Stimulated activated naive CD4-positive, alpha-beta T cell (primary cell): ENCODE data around the gene FAM240A.

Experiments
- DNase-seq, 6 experiments: peaks; one replicate each; lab custom pipeline; 2025; lab: John Stamatoyannopoulos, UW

FAM240A gene

DNA sequence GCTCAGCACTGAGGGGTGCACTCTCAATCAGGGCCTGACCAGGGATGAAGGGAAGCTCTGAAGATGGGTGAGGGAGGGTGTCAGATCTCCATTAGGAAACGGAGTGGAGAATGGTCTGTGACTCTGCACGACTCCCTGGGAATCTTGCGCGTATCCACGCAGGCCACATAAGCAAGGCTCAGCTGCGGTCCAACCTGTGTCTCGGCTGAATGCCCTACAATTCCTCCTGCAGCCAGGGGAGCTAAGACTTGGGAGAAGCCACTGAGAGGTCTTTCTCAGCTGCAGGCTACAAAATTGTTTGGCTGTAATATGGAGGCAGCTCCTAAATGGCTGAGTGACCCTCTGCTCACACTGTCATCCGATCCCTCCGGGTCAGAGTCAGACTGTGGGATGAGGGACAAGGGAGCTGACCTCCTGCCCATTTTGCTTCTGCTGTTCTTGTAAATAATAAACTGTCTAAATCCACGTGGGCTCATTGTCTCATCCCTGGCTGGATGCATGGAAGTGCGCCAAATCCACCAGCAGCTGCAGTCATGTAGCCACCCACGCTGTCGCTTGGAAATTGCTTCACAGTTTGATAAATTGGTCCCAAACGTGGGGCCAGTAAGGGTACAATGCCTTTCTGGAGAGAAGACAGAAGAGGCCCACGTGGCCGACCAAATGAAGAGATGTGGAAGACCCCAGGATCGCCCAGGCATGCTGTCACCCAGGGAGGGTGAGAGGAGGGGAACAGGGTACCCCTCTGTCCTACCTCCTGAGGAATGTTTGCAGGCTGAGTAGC lies 50.6 kb downstream of the FAM240A start:
- no peak for DNase-seq

DNA sequence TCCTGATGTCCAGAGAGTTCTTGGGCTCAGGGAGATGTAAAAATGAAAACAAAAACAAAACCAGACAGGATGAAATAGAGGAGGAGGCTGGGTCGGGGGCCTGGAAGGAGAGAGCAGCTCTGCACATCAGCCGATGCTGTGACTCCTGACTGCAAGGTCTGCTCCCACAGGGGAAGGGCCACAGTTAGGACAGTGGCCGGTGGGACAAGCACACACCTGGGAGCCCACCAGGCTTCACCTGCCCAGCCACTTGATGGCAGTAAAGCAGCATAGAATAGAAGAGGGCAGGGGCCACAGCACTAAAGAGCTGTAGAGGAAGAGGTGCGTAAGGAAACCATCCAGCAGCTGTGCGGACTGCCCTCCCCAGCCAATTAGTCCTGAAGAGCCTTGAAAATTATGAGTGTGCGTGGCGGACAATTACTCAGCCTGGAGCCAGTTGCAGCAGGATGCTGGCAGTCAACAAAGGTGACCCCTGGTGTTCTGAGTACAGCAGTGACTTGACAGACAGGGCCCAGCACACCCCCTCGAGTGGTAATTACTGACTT lies 51.3 kb downstream of the FAM240A start:
- DNase-seq: peak in 3 of 6 experiments; percentile 7 to 17 (median 11)

DNA sequence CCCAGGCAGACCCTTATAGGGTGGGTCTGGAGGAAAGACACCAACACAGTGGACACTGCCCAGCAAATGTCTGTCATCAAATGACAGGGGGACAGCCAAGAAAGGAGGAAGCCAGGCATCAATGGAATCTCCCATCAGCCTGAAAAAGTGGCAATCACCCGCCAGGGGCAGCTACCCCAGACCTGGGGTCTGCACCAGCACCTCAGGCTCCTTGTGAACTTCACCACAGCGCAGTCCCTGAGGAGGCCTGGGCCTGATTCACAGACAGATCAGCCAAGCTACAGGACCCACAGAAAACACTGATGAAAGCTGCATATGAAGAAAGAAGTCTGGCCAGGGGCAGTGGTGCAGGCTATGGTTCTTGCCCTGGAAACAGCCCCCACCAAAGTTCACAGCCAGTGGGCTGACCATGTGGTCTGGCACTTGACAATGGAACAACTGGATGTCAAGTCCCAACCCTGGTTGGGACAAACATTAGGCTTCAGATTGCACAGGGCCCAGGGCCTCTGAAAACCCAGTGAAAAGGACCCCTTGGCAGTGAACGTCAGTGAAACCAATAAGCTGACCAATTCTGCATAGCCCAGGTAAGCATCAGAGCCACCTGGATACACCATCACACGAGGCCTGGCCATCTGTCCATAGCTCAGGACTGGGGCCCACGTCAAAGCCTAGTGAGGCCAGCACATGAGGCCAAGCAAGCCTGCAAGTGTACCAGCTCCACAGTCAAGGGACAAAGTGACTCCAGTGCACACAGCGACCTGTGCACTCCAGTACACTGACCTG lies 52.1 kb downstream of the FAM240A start:
- DNase-seq: no peak

DNA sequence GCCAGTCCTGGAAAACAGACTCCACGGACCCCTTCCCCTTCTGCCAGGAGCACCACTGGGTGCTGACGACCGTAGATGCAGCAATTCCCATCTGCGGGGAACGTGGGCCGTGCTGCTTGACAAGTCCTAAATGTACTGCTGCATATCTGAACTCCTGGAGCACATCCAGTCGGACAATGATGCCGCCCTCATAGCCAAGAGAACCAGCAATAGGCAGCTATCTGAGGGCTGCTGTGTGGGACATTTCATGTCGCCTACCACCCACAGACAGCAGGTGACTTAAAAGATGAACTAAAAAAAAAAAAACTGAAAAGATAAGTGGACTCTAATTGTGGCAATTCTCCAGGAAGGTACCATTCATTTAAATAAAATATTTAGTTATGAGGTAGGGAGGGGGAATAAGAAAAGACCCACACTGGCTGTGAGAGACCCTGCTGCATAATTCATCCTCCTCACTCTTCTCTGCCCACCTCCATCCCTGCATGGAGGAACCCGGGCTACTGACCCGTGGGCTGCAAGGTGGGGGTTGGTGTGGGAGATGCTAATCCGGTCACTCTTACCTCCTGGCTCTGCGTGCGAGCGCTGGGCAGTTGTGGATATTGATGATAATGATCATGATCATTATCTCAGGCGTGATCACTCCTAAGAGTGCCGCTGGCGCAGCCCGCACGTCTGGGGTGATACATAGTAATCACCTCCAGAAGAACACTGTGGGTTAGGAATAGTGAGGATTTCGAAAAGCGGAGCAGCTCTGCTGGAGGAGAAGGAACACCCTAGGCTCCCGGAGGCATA lies 52.8 kb downstream of the FAM240A start:
- DNase-seq: no peak

DNA sequence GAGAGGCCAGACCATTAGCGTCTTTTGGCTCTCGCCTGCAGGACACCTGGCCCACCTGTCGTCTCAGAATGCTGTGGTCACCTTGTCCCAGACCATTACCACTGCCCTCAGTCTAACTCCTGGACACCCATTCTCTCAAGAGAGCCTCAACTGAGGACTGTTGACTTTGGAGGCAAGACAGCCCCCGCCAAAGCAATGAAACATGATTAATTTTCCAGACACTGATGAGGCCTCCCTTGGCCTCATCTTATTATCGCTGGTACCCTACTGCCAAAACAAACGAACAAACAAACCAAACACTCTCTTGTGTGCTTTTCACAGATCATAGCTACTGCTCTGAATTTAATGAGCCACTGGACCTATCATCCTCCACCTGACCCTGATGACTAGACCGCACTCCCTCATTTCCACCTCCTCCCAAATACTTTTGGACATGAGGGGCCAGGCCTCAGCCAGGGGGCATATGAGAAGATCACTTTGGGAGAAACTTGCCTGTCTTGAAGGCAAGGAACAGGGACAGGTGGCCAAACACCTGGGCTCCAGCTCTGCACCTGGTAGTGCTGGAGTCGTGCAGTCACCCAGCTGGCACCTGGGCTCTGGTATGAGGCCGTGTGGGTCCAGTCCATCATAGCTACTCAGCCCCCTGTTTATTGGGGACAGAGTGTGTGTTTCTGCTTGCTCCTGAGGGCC lies 53.6 kb downstream of the FAM240A start:
- no peak for DNase-seq

DNA sequence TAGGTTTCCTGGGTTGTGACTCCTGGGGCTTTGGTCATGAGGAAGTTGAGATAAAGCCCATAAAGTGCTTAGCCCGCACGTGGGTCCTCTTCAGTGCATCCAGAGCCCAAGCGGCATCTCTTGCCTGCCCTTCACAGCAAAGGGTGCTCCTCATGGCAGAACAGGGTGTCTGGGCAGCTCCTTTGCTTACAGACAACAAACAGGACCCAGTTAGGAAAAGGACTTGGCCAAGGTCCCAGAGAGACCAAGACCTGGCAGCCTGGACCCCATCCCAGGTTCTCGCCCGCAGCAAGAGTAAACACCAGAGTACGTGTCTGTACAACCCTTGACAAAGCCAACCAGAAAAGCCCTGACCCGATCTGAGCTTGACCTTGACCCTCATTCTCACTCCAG lies 54.1 kb downstream of the FAM240A start:
- no peak for DNase-seq

DNA sequence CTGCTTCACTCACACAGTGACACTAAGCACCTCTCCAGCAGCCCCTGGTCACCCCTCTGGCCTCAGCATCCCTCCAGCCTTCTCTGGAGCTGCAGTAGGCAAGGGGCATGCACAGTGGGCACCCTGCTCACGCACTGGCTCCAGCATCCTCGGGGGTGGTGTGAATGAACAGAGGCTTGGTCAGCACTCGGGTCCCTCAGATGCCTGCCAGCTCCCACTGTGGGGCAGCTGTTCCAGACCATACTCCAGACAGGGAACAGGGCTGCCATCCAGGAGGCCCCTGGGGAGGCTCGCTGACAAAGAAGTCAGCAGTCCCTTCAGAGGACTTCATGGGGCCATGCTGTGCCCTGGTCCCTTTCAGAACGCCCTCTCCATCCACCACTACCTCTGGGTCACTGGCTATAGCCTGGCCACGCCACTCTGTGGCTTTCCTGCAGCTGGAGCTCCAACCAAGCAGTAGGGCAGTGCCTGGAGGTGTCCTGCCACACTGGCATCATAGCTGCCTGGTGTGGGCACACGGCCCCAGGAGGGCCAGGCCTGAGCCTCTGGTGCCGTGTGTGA lies 54.8 kb downstream of the FAM240A start:
- no peak for DNase-seq

DNA sequence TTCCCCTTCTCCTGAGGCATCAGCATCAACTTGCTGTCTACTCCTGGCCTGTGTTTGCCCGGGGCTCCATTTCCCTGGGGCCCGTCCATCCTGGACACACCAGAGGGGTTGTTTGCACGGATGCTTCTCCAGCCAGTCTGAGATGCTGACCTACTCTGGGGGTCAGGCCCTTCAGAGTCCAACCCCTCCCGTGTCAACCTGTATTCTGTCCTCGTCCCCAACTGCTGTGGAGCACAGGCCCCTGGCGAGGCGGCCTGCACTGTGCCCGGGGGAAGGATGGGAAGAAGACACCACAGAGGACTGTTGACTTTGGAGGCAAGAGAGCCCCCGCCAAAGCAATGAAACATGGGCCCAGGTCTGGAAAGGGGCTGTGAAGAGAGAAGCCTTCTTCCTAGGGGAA lies 55.3 kb downstream of the FAM240A start:
- DNase-seq: no peak

DNA sequence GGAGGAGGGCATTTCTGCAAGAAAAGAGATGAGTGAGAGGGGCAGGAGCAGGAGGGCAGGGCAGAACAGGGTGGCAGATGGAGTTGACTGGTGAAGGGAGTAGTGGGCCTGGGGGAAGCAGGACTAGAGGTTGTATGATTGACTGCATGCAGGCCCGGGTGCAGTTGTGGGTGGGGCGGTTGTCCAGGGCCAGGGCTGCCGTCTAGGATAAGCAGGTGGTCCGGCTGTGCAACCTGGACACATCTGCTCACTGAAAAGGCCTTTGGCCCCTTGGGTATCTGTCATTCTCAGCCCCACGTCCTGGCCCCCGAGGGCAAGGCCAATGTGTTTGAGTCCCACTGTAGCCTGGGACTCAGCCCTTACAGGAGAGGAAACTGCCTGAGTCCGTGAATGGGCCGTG lies 55.8 kb downstream of the FAM240A start:
- DNase-seq: no peak

DNA sequence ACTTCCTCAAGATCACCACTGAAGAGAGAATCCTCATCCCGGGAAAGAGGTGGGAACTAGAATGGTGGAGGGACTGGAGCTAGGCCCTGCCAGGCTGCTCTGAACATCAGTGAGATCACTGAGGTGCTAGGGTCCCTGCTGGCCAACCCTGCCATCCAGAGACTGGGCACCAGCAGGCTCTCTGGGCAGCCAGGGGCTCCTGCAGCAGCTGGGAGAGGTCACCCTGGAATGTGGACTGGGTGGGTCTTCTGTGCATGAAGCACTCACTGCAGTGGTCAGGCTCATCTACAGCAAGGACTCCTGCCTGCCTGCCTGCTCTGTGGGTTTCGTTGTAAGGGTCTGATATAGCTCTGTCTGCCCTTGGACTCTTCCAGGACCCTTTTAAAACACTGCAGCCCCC lies 56.3 kb downstream of the FAM240A start:
- DNase-seq: no peak

DNA sequence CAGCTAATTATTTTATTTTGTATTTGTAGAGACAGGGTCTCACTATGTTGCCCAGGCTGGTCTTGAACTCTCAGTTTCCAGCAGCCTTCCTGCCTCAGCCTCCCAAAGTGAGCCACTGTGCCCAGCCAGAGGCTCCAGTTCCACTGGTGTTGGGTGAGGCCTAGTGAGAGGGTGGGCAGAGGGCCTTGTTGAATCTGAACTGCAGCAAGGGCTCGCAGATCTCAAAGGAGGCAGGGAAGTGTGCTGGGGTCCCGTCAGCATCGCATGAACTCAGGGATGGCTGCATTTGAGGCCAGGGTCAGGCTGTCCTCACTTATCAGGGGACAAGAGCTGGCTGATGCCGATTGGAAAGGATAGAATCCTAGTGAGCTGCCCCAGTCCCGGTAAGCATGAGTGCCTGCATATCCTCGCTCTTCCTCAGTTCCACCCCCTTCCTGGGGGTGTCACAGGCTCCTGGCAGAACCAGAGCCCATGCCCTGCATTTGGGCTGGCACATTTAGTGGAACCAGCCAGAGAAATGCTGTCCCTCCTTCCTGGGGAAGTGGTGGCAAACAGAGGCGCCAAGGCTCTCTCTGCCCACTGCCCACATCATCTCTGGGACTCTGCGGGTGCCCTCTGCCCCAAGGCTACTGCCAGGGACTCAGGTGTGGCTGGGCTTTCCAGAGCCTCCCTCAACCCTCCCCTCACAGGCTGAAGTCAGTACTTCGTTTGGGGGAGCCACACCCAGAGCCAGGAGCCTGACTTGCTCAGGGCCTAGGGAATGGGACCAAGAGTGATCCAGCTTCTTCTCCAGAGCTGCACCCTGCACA lies 57.1 kb downstream of the FAM240A start:
- no peak for DNase-seq

DNA sequence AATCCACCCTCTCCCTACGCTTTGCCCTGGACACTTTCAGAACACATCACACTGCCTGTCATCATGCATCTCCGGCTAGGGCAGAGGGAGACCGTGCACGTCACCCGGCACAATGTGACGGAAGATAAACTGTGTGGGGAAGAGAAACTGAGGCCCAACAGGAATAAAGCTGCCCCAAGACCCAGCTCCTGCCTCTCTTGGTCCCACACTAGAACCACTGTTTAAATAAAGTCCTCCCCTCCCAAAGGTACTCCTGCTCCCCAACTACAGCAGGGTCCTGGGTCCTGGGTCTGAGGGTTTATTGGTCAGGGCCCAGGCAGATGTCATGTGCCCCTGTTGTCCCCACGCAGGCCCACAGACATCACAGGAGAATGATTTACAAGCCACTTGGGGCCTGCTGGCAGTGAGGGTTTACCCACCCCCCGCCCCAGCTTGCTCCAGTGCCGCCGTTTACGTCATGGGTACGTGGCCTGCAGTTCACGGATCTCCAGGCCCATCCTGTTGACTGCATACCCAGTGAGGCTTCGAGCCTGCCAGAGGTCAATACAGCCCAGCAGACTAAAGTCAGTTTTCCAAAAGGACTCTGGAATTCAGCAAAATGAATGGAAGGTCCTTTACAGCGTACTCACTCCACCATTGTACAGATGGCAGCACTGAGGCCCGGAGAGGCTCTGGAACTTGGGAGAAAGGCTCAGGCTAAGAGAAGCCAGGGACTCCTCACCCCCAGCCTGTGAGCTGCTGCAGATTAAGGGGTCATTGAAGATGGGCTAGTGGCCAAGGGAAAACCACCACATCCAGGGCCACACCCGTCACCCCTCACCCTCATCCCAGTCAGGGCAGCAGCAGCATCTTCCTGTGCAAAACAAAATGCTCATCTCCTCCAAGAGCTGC lies 57.9 kb downstream of the FAM240A start:
- no peak for DNase-seq

DNA sequence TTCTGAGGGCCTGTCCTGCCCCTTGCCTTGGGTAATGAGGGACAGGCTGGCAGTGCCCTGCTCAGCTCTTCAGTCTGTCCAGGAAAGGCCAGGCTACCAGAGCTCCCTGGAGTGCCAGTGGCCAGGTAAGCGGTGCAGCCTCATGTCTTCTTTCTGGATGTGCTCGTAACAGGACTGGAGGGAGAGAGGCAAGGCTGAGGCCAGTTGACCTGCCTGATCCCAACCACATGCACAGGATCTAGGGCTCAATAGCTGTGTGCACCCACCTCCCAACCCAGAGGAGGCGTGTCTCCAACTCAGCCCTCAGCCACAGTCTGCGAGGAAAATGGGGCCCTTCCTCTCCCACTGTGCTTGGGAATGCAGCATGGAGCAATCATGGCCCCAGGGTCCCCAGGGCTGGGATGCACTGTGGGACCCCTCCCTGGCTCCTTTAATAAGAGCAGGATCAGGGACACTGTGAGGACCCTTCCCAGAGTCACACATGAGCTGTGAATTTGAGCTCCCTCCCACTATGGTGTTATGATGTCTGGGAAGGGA lies 58.6 kb downstream of the FAM240A start:
- DNase-seq: no peak

DNA sequence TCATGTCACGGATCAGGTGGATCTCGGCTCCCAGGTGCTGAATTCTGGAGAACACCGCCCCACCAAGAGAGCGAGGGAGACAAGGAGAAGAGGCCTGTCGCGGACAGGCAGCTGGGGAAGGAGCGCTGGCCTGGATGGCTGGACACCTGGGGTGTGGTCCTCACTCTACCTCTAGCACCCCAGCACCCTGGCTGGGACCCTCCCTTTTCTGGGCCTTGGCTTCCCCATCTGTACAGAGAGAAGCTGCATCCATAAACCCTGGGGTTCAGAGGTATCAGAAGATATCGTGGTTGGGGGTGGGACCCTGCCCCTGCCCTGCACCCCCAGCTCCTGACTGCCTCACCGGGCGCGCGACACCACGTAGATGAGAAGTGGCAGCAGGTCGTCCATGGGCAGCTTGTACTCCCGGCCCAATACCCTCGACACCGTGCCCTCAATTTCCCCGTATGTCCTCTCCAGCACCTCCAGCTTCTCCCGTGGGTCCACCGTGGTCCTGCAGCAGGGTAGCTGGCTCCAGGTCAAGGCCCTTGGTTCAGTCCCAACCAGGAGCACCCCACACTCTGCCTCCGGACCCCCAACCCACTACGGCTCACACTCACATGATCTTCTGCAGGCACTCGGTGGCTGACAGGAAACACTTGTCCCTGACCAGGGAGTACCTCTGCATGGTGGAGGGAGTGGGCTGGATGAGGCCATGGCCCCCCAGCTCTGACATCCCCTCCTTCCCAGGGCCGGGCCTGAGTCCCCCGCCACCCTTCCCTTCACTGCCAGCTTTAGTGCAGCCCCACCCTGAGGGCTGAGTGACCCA lies 59.4 kb downstream of the FAM240A start:
- no peak for DNase-seq

DNA sequence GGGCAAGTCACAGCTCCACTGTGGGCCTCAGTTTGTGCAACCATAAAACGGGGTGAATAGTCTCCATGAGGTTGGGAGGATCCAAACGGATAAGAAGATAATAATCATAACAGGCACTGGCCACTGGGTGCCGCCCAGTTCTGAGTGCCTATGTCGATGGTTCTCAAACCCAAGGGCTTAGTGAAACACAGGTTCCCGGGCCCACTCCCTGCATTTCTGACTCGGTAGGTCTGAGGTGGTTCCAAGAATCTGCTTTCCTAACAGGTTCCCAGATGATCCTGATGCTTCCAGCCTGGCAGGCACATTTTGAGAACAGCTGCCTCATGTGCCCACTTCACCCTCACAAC lies 60.0 kb downstream of the FAM240A start:
- DNase-seq: no peak

DNA sequence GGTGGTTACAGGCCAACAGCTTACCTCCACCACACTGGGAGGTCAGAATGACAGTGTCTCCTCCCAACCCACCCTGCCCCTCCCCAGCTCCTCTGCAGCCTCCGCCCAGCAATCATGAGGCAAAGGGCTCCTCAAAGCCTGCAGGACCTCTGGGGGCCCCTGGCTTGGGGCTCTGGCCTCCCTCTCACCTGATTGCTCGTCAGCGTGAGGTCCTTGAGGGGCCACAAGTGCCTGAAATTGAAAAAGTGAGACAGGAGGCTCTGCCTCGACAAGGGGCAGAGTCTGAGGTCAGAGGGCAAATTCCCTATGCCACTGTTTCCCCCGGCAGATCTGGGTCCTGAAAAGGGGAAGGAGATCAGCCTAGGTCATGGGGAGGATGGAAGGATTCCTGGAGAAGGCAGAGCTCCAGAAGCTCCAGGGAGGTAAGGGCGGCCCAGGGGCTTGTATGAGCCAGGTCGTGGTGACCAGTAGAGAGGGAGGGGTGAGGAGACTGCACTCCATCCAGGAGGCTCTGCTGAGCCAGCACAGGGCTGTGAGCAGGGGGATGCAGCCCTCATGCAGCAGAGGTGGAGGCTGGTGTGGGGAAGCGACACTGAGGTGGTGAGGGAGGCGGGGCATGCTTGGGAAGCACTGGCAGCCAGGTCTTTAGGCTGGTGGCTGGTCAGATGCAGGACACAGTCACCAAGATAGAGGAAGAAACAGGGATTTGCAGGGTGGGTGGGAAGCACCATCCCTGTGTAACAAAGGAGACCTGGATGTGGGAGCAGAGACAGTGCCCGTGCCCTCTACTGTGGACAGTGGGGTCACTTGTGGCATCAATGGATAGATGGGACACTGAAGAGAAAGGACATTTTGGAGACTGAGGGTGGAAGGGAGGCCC lies 61.1 kb downstream of the FAM240A start:
- DNase-seq: no peak

DNA sequence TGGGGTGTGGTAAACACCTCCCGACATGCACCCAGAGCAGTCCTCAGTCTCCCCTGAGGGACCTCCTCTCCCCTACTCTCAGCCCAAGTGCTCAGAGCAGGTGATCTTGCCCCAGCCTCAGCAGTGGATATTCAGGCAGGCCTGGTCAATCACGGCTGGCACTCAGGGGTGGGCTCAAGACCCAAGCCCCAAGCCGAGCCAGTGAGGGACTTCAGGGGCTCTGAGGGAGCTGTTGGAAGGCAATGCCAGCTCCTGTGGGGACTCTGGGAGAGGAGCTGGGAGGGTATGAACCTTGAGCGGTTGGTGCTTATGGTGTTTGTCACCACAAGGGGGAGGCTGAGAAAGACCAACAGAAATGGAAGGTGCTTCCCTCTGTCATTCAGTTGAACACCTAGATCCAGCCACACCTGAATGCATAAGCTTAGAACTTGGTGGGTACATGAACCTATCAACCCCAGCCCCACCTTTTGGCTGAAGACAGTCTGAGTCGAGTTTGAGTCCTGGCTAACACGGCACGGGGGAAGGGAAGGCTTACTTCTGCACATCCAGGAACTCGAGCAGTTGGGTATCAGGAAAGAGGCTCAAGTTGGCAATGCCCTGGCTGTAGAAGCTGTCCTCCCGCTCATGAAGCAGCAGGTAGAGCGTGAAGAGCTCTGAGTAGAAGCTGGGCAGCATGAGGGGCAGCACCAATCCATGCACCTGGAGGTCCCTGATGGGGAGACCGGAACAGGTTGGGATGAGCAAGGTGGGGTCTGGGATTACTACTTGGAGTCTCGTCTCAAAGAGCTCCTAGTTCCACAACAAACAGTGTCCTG lies 61.9 kb downstream of the FAM240A start:
- DNase-seq: peak in 1 of 6 experiments; percentile 9
